AG09309 (cell line): Measurements from ENCODE around the gene XRCC5.
A peak's percentile ranks its signal among the peaks of the same experiment; 100 is the strongest.
"Not testable (repeated sequence)": the region's sequence is repeated elsewhere in the genome, so short reads cannot be mapped to it uniquely, and the experiment has no call there.

ENCODE experiments used
- DNase-seq: peaks from one replicate; pipeline ENCODE4 v3.0.0-alpha.2; 2010; ENCODE audit warnings: low read depth
- H3K4me3 ChIP-seq: 2 replicates; pipeline ENCODE4 v1.5.1; 2011; ENCODE audit warnings: mild to moderate bottlenecking, low read depth, low read length, moderate library complexity; ENCODE audit not compliant: control insufficient read depth
- CTCF ChIP-seq: IDR thresholded peaks from 2 replicates; pipeline ENCODE4 v1.5.1; 2011; ENCODE audit warnings: mild to moderate bottlenecking, low read depth, low read length, inconsistent platforms; ENCODE audit not compliant: insufficient read depth, control insufficient read depth; ENCODE audit errors: missing control alignments

The XRCC5 gene

GRCh38 chr2:216206821-216207220 is 97.7 kb downstream of the XRCC5 start:
- no peak overlapping the region for H3K4me3 ChIP-seq
- DNase-seq, result no peak
- TF ChIP-seq CTCF, result no peak

DNA sequence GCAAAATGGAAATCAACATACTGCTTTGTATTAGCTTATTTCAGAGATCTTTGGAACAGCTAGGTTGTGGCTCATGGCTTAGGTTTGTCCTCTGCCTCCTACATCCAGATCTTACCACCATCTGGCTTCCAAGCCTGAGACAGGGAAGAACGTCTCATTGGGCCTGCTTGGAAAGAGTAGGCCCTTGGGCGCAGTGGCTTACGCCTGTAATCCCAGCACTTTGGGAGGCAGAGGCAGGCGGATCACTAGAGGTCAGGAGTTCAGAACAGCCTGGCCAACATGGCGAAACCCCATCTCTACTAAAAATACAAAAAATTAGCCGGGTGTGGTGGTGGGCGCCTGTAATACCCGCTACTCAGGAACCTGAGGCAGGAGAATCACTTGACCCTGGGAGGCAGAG is 99.5 kb downstream of the XRCC5 start:
- not testable (repeated sequence) for DNase-seq, H3K4me3 ChIP-seq

DNA sequence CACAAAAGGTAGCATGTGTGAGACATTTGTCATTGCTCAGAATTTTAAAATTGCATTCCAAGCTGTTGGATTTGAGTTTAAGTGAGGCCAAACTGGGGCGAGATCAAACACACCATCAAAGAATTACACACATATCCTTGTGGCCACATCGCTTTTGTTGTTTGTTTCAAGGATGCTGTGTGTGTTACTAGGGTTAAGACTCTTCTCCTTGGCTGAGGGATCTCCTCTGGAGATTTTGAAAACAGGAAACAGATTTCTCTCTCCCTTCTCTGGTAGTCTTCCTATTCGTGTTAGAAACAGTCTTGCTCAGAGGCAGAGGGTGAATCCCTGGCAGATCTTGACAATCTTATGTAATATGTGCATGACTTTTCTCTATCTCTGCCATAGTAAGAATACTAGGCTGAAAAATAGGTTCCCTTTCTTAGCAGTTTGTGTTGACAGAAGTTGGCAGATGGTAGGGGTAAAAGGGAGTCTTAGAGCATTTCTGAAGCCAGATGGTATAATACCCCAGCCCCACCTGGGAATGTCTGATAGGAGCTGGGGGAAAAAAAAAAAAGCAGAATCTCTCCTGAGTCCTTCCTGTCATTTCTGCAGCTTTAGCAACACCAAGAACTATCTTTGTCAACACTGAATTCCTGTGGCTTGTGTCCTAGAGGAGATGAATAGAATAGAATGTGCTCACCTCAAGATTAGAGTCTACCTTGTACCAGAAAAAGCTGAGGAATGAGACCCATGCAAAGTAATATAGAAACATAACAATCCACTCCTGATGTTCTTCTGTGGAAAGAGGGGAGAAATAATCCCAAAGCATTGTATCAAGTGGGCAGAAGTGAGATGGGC is 101.8 kb downstream of the XRCC5 start:
- no peak for TF ChIP-seq CTCF
- DNase-seq, result no peak
- H3K4me3 ChIP-seq, result no peak overlapping the region

GRCh38 chr2:216211614-216212145 is 102.5 kb downstream of the XRCC5 start:
- DNase-seq, result no peak

GRCh38 chr2:216214768-216215167 is 105.6 kb downstream of the XRCC5 start:
- H3K4me3 ChIP-seq, result no peak overlapping the region
- no peak for TF ChIP-seq CTCF
- no peak for DNase-seq

More at GRCh38 chr2:216211614-216212145, 102.5 kb downstream of the XRCC5 start:
- no peak overlapping the region for H3K4me3 ChIP-seq
- TF ChIP-seq CTCF, result no peak

- no peak overlapping the region for H3K4me3 ChIP-seq
- peak; percentile 37 for TF ChIP-seq CTCF
- no peak for DNase-seq
Measured at GRCh38 chr2:216215658-216216390, 106.7 kb downstream of the XRCC5 start.
